H9 (cell line): ENCODE measurements around the gene CDS1. TPM values are rescaled to one million over a fixed set of nuclear protein-coding genes. Genes with fewer than 3 reads are reported as not detected.
A peak's percentile ranks its signal among the peaks of the same experiment; 100 is the strongest.

ENCODE experiments used
- DNase-seq: peaks from one replicate; pipeline ENCODE4 v3.0.0-alpha.2; 2017
- H2AFZ ChIP-seq: one replicate; pipeline ENCODE4 v1.6.1; 2013; ENCODE audit warnings: mild to moderate bottlenecking, low read length, control low read depth, moderate library complexity
- H2AK5ac ChIP-seq: 2 replicates; pipeline ENCODE4 v1.6.1; 2013; ENCODE audit warnings: low read length, control low read depth, mixed read lengths; ENCODE audit not compliant: insufficient read length
- H2BK120ac ChIP-seq: one replicate; pipeline ENCODE4 v1.6.1; 2013; ENCODE audit warnings: low read depth, mild to moderate bottlenecking, low read length, control low read depth, inconsistent platforms; ENCODE audit not compliant: poor library complexity, severe bottlenecking
- H2BK12ac ChIP-seq: 2 replicates; pipeline ENCODE4 v1.6.1; 2013; ENCODE audit warnings: low read length, control low read depth, mixed read lengths, low read depth; ENCODE audit not compliant: insufficient read length
- H2BK15ac ChIP-seq: 2 replicates; pipeline ENCODE4 v1.6.1; 2013; ENCODE audit warnings: low read depth, low read length, control low read depth
- H2BK20ac ChIP-seq: one replicate; pipeline ENCODE4 v1.6.1; 2013; ENCODE audit warnings: low read depth, mild to moderate bottlenecking, low read length, control low read depth, inconsistent platforms; ENCODE audit not compliant: poor library complexity, severe bottlenecking
- H2BK5ac ChIP-seq: 2 replicates; pipeline ENCODE4 v1.6.1; 2013; ENCODE audit warnings: low read length, control low read depth, mixed read lengths; ENCODE audit not compliant: insufficient read length
- H3K14ac ChIP-seq: 2 replicates; pipeline ENCODE4 v1.6.1; 2013; ENCODE audit warnings: low read length, control low read depth; ENCODE audit not compliant: insufficient read depth
- H3K18ac ChIP-seq: 2 replicates; pipeline ENCODE4 v1.6.1; 2013; ENCODE audit warnings: low read depth, mild to moderate bottlenecking, mixed read lengths, low read length, control low read depth; ENCODE audit not compliant: insufficient read length
- H3K23ac ChIP-seq: 2 replicates; pipeline ENCODE4 v1.6.1; 2013; ENCODE audit warnings: low read length, control low read depth, mixed read lengths, low read depth; ENCODE audit not compliant: insufficient read length
- H3K23me2 ChIP-seq: 2 replicates; pipeline ENCODE4 v1.6.1; 2013; ENCODE audit warnings: low read depth, mild to moderate bottlenecking, mixed read lengths, low read length, control low read depth; ENCODE audit not compliant: insufficient read length, poor library complexity, severe bottlenecking
- H3K27ac ChIP-seq: 2 replicates; pipeline ENCODE4 v1.5.1; 2013; ENCODE audit warnings: low read length, control low read depth, mixed read lengths, low read depth; ENCODE audit not compliant: insufficient read length
- H3K27me3 ChIP-seq: 2 replicates; pipeline ENCODE4 v1.6.1; 2013; ENCODE audit warnings: low read length, control low read depth, inconsistent platforms; ENCODE audit not compliant: insufficient read depth
- H3K4ac ChIP-seq: 2 replicates; pipeline ENCODE4 v1.6.1; 2013; ENCODE audit warnings: low read depth, mild to moderate bottlenecking, control low read depth, inconsistent platforms, low read length, moderate library complexity
- H3K4me1 ChIP-seq: 2 replicates; pipeline ENCODE4 v1.6.1; 2013; ENCODE audit warnings: low read length, control low read depth, inconsistent platforms; ENCODE audit not compliant: insufficient read depth
- H3K4me2 ChIP-seq: 2 replicates; pipeline ENCODE4 v1.6.1; 2013; ENCODE audit warnings: low read length, control low read depth, mixed read lengths; ENCODE audit not compliant: insufficient read length, insufficient read depth
- H3K56ac ChIP-seq: 2 replicates; pipeline ENCODE4 v1.6.1; 2013; ENCODE audit warnings: low read depth, mild to moderate bottlenecking, mixed read lengths, low read length, control low read depth; ENCODE audit not compliant: insufficient read length
- H3K79me1 ChIP-seq: 2 replicates; pipeline ENCODE4 v1.6.1; 2013; ENCODE audit warnings: low read depth, mild to moderate bottlenecking, moderate library complexity, low read length, control low read depth, inconsistent platforms; ENCODE audit not compliant: insufficient read depth, poor library complexity, severe bottlenecking
- H3K79me2 ChIP-seq: 2 replicates; pipeline ENCODE4 v1.6.1; 2013; ENCODE audit warnings: low read length, control low read depth, inconsistent platforms; ENCODE audit not compliant: insufficient read depth
- H3K9ac ChIP-seq: 2 replicates; pipeline ENCODE4 v1.6.1; 2013; ENCODE audit warnings: low read length, control low read depth, mixed read lengths; ENCODE audit not compliant: insufficient read length; ENCODE audit errors: extremely low read depth
- H3K9me3 ChIP-seq: one replicate; pipeline ENCODE4 v1.6.1; 2013; ENCODE audit warnings: low read depth, low read length, inconsistent platforms; ENCODE audit not compliant: control insufficient read depth
- H3T11ph ChIP-seq: one replicate; pipeline ENCODE4 v1.6.1; 2013; ENCODE audit warnings: mild to moderate bottlenecking, low read length, control low read depth, inconsistent platforms
- H4K20me1 ChIP-seq: one replicate; pipeline ENCODE4 v1.6.1; 2013; ENCODE audit not compliant: control insufficient read depth, insufficient read length, insufficient read depth
- H4K5ac ChIP-seq: 2 replicates; pipeline ENCODE4 v1.6.1; 2013; ENCODE audit warnings: low read depth, mild to moderate bottlenecking, mixed read lengths, low read length, control low read depth; ENCODE audit not compliant: insufficient read length
- H4K8ac ChIP-seq: replicated peaks from 2 replicates; pipeline ENCODE4 v1.6.1; 2013; ENCODE audit warnings: low read length, control low read depth, mixed read lengths, low read depth; ENCODE audit not compliant: insufficient read length
- H4K91ac ChIP-seq: 2 replicates; pipeline ENCODE4 v1.6.1; 2013; ENCODE audit warnings: low read depth, mild to moderate bottlenecking, moderate library complexity, mixed read lengths, low read length, control low read depth; ENCODE audit not compliant: insufficient read length
- H3K27ac Mint-ChIP-seq, 3 experiments: 2 replicates in 2 of 3; 3 replicates in 1 of 3; pipeline ENCODE4 v1.8.0; 2020 to 2021; ENCODE audit warnings: mixed read lengths in 3 of 3, mild to moderate bottlenecking in 1 of 3, moderate library complexity in 1 of 3
- H3K27me3 Mint-ChIP-seq: 2 replicates; pipeline ENCODE4 v1.8.0; 2021; ENCODE audit warnings: low read depth, mild to moderate bottlenecking, moderate library complexity, mixed read lengths
- H3K36me3 Mint-ChIP-seq, 3 experiments: 2 replicates in 2 of 3; 3 replicates in 1 of 3; pipeline ENCODE4 v1.8.0; 2020 to 2021; ENCODE audit warnings: low read depth in 3 of 3, mixed read lengths in 3 of 3; ENCODE audit not compliant: insufficient read depth in 1 of 3
- H3K4me1 Mint-ChIP-seq, 2 experiments: 2 replicates each; pipeline ENCODE4 v1.8.0; 2020; ENCODE audit warnings: mixed read lengths in 2 of 2
- H3K4me3 Mint-ChIP-seq, 2 experiments: 2 replicates in 1 of 2; 3 replicates in 1 of 2; pipeline ENCODE4 v1.8.0; 2020 to 2021; ENCODE audit warnings: mild to moderate bottlenecking in 2 of 2, mixed read lengths in 2 of 2, moderate library complexity in 1 of 2
- H3K9me3 Mint-ChIP-seq, 2 experiments: 2 replicates in 1 of 2; 3 replicates in 1 of 2; pipeline ENCODE4 v1.8.0; 2020; ENCODE audit warnings: mild to moderate bottlenecking in 2 of 2, mixed read lengths in 2 of 2, moderate library complexity in 1 of 2
- CTCF ChIP-seq: fragments of 200-600 bp; sonication (generic); conservative IDR thresholded peaks from 3 replicates; pipeline ENCODE4 v1.8.0; 2021; ENCODE audit warnings: antibody characterized with exemption, mild to moderate bottlenecking
- WGBS: extraction: QIAGEN DNeasy Blood & Tissue Kit; methylation state at CpG from one replicate; pipeline ENCODE4 v1.1.7; 2013; ENCODE audit warnings: missing lambda C conversion rate, low lambda C conversion rate, mixed read lengths; ENCODE audit not compliant: insufficient read length; ENCODE audit errors: extremely low coverage; 5-methylcytosine and 5-hydroxymethylcytosine counted together
- total RNA-seq: library from RNA; stranded (reverse); gene quantifications from 2 replicates; pipeline ENCODE4 v1.2.1, GENCODE V29; 2021

The CDS1 gene
- total RNA-seq, 1 experiment from 2014 or later, result 7.5 TPM

GRCh38 chr4:84648178-84648577 lies 65.3 kb downstream of the CDS1 start:
- Histone ChIP-seq H3K23me2 (no peaks in the 10 kb centered on the region), H4K20me1 (no peaks in the 10 kb centered on the region), H3K9me3 (no peaks in the 10 kb centered on the region), H3K23ac (no peak overlapping the region), H4K8ac (no peak overlapping the region), H3K56ac (no peak overlapping the region), H2AFZ (no peak overlapping the region), H3K79me2 (no peaks in the 10 kb centered on the region), H3K18ac (no peak overlapping the region), H3K9ac (no peak overlapping the region), H3T11ph (no peak overlapping the region), H4K5ac (no peak overlapping the region), H2BK20ac (no peak overlapping the region), H3K4me2 (no peak overlapping the region), H2BK120ac (no peak overlapping the region), H2BK12ac (no peak overlapping the region), H2AK5ac (no peak overlapping the region), H4K91ac (no peak overlapping the region), H3K27me3 (no peaks in the 10 kb centered on the region), H3K27ac (no peak overlapping the region), H3K4ac (no peak overlapping the region), H2BK15ac (no peak overlapping the region), H3K4me1 (0 out of 2 replicates have a peak, but pooled peaks cover 2% of the 10 kb centered on the region), H2BK5ac (no peak overlapping the region), H3K79me1 (no peaks in the 10 kb centered on the region), H3K14ac (no peak overlapping the region)
- no CpG with 5 or more reads among the region's 1 CpG for WGBS
- Mint-ChIP-seq H3K27me3 (no peaks in the 10 kb centered on the region), H3K9me3 (no peaks in the 10 kb centered on the region), H3K4me1 (peaks cover 33 to 50% of the 10 kb centered on the region in 2 experiments), H3K4me3 (no peak overlapping the region), H3K27ac (peak overlapping the region in 1 of 3 experiments; percentile 33; a peak in 1 of 7 replicates), H3K36me3 (peaks cover 19 to 36% (median 35%) of the 10 kb centered on the region in 3 experiments; a peak in 6 of 7 replicates)
- DNase-seq, result no peak
- no peak for TF ChIP-seq CTCF
